HCT116 (cell line): ENCODE data around the gene CDH7.

Source experiments
- EZH2 ChIP-seq: fragments of 200-600 bp; sonication (generic); IDR thresholded peaks from 2 replicates; pipeline ENCODE4 v1.6.1; 2017; ENCODE audit warnings: antibody characterized with exemption, mixed run types
- MAX ChIP-seq: IDR thresholded peaks from 2 replicates; pipeline ENCODE4 v1.6.1; 2012
- POLR2A ChIP-seq: IDR thresholded peaks from 2 replicates; pipeline ENCODE4 v1.7.0; 2011; ENCODE audit warnings: borderline replicate concordance; ENCODE audit not compliant: insufficient read depth, insufficient read length; ENCODE audit errors: extremely low read depth
- REST ChIP-seq: IDR thresholded peaks from 2 replicates; pipeline ENCODE4 v1.6.1; 2012; ENCODE audit warnings: low read depth
- TCF7L2 ChIP-seq: IDR thresholded peaks from 2 replicates; pipeline ENCODE4 v1.7.0; 2011; ENCODE audit warnings: borderline replicate concordance, inconsistent platforms; ENCODE audit not compliant: insufficient read depth, insufficient read length; ENCODE audit errors: extremely low read depth
- ZFX ChIP-seq: fragments of 450-650 bp; IDR thresholded peaks from 2 replicates; pipeline ENCODE4 v1.6.1; 2017
- TF ChIP-seq, protein P1 (sequence below), 3 experiments: fragments of 200-600 bp in 1 of 3; sonication (generic) in 1 of 3; IDR thresholded peaks in 2 of 3; conservative IDR thresholded peaks in 1 of 3; 2 replicates each; pipeline ENCODE4 v1.5.1; 2012 to 2017; ENCODE audit warnings: low read depth in 2 of 3, low read length in 2 of 3, antibody characterized with exemption in 1 of 3, borderline replicate concordance in 1 of 3, control low read depth in 1 of 3, mild to moderate bottlenecking in 1 of 3, mixed read lengths in 1 of 3, mixed run types in 1 of 3, moderate library complexity in 1 of 3; ENCODE audit not compliant: insufficient read depth in 1 of 3

GRCh38 chr18:65924904-65925303 is 174.1 kb downstream of the CDH7 start:
- TF ChIP-seq EZH2: no peak
- TF ChIP-seq, protein P1, sequence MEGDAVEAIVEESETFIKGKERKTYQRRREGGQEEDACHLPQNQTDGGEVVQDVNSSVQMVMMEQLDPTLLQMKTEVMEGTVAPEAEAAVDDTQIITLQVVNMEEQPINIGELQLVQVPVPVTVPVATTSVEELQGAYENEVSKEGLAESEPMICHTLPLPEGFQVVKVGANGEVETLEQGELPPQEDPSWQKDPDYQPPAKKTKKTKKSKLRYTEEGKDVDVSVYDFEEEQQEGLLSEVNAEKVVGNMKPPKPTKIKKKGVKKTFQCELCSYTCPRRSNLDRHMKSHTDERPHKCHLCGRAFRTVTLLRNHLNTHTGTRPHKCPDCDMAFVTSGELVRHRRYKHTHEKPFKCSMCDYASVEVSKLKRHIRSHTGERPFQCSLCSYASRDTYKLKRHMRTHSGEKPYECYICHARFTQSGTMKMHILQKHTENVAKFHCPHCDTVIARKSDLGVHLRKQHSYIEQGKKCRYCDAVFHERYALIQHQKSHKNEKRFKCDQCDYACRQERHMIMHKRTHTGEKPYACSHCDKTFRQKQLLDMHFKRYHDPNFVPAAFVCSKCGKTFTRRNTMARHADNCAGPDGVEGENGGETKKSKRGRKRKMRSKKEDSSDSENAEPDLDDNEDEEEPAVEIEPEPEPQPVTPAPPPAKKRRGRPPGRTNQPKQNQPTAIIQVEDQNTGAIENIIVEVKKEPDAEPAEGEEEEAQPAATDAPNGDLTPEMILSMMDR (IDR thresholded peaks at IDR 0.05 in 2 of 3, conservative IDR thresholded peaks at IDR 0.05 in 1 of 3; ENCODE audit: borderline replicate concordance in 1 of 3, insufficient read depth in 1 of 3, low read depth in 2 of 3, low read length in 2 of 3): no peak
- TF ChIP-seq REST: no peak
- no peak for TF ChIP-seq POLR2A
- no peak for TF ChIP-seq MAX
- no peak for TF ChIP-seq TCF7L2
- no peak for TF ChIP-seq ZFX
